Activated CD4-positive, alpha-beta T cell treated with anti-CD3 and anti-CD28 coated beads, Interleukin-2, amount 50 U/mL, for 16 hours (primary cell): Measurements from ENCODE around the gene ITGB2.
"Not testable (repeated sequence)": the region's sequence is repeated elsewhere in the genome, so short reads cannot be mapped to it uniquely, and the experiment has no call there.

Experiments
- DNase-seq: peaks from one replicate; pipeline ENCODE4 v3.0.0-alpha.2; 2020

Gene ITGB2

DNA sequence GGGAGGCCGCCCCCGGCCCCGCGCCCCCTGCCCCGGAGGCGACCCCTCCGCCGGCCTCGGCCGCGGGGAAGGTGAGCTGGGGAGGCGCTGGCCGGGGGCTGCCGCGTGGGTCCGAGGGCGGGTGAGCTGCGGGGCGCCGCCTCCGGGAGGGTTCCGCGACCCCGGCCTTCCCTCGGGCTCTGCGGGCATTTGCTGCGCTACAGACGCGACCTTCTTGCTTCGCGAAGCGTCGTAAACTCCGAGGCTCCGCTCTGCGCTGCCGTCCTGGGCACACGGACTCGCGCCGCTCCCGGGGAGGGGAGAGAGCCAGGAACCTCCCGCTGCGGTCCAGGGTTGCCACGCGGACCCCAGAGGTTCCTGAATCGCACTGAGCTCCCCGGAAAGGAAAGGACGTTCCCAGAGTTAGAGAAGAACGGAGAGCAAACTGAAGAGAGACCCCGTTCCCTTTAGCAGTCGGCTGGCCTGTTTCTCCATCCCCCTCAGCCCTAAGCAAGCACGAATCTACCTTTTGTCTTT, 19.5 kb upstream of the ITGB2 start:
- DNase-seq: no peak

DNA sequence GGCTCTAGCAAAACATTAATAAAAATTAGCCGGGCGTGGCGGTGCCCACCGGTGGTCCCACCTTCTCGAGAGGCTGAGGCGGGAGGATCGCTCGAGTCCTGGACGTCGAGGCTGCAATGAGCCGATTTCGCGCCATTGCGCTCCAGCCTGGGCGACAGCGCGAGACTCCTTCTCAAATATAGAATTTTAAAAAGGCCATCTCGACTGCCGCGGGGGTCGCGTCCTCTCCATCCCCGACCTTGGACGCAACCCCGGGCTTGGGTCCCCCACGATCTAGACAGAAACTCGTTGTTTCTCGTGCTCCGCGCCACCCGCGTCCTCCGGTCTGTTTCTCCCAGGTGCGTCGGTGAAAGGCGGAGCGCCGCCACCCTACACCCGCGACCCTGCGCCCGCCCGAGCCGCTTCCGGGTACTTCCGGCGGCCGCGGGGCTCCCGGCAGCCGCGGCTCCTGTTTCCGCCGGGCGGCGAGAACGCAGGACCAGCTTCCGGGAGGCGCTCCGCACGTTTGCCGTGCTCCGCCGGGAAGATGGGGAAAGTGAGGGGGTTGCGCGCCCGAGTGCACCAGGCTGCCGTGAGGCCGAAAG, 18.9 kb upstream of the ITGB2 start, which contains the start of gene SLX9:
Gene SLX9, plus strand, starts transcription at position 498 of the 584 bp plus-strand sequence. Its CDS starts 29 bp downstream, at position 527.
- DNase-seq: peak; percentile 87

DNA sequence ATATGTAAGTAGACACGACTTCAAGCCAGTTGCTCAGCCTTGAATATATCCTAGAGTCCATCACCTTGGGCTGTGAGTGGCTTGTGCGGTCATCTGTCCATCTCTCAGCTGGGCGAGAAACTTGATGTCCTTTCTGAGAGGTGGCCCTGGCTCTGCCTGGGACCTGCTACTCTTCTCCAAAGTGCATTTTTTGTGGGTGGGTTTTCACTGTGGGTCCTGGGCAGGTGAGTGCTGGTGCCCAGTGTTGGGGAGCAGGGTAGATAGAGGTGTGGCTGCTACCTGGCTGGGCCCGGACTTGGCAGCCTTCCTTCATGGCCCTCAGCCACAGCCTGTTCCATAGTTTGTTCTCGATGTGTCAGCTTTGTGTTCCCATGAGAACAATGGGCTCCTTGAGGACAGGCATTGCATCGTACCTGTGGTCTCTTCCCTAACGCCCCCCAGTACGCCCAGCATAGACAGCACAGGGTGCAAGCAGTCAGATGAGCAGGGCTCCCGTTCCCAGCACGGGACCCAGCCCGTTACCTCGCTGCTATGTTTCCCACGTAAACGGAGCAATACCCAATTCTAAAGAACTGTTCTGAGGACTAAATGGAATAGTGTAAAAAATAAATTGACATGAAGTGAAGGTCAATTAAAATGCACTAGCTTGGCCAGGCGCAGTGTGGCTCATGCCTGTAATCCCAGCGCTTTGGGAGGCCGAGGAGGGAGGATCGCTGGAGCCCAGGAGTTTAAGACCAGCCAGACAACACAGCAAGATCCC, 18.3 kb upstream of the ITGB2 start:
- no peak for DNase-seq

DNA sequence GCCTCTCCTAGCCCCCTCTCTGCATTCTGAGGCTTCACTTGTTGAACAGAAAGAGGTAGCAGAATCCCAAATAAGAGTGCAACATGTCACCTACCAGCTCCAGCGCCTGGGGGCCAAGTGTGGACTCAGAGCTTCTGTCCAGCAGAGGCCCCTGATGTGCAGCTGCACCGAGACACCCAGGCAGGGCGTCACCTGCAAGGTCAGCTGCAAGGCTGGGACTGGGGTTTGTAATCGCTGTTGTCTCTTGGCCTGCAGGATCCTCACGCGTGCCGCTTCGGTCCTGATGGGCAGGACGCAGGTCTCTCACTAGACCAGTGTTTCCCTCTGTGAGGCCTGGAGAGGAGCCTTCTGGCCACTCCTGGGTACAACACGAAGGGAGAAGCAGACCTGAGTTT, 14.8 kb upstream of the ITGB2 start:
- no peak for DNase-seq

DNA sequence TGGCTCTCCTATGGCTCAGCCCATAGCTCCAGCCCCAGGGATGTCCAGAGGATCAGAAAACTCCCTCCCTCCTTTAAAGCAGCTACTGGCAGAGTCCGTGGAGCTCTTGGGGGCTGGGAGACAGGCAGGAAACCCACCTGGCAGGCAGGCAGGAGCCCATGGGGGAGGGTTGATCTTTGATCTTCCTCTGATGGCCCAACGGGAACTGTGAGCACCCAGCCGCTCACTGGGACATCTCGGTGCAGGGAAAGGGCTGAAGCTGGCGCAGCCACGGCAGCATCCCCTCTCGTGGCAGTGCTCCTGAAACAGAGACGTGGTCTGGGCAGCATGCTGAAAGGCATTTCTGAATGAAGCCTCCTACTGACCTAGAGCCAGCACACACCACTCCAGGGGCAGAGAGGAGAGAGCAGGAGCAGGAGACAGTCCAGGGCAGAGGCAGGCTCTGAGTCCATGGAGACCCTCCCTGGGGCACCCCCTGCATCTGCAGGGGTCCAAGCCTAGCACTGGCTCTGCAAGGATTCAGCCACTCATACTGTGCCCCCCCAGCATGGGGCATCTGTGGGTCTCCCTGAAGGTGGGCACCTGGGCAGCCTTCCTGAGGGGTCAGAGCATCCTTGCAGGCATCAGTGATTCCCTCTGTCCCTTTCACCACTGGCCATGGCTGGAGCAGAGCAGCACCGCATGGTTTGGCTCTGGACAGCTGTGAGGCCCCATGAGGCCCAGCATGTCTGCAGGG, 14.3 kb upstream of the ITGB2 start:
- DNase-seq: no peak

DNA sequence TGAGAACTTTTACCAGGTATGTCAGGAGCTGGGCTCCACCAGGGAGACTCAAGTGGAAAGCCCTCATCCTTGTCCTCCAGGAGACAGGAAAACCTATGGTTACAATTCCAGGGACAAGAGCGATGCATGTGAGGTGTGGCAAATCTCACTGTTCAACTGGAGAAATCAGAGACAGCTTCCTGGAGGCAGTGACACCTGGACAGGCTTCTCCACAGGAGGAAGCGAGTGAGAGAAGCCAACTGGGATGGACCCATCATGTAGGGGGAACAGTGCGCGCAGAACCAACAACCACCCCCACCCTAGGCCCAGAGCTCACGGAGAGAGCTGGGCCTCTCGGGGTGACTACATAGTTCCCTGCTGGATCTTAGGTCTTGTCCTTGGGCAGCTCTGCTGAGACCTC, 13.6 kb upstream of the ITGB2 start:
- no peak for DNase-seq

DNA sequence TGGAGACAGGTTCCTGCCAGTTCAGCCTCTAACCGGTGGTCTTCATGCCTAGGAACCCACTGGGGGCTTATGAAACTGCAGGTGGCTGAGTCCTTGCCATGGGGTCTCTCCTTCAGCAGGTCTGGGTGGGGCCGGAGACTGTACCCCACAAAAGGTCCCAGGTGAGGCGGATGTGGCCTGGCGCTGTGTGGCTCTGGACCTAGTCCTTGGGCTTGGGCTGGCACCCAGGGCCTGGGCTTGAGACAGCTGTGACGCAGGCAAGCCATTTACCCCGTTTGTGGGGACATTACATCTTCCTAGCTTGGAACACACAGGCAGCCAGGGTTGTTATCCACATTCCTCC, 13.2 kb upstream of the ITGB2 start:
- no peak for DNase-seq

DNA sequence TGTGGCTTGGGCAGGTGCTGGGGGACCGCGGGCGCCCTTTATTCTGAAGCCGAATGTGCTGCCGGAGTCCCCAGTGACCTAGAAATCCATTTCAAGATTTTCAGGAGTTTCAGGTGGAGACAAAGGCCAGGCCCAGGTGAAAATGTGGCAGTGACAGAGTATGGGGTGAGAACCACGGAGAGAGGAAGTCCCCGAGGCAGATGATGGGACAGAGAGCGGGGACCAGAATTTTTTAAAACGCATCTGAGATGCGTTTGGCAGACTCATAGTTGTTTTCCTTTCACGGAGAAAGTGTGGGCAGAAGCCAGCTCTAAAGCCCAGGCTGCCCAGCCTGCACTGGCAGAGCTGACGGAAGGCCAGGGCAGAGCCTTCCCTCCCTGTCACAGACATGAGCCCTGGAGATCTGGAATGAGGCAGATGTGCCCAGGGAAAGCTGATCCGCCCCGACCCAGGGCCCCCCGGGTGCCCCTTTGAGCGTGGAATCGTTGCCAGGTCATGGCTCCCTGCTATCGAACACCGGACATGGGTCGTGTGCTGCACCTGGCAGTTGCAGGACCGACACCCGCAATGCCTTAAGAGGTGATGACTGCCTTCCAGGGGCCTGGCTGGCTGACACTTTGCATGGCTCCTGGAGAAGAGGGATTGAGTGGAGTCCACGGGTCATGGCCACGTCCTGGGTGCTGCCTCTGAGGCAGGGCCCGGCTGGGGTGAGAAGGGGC, 12.7 kb upstream of the ITGB2 start:
- no peak for DNase-seq

DNA sequence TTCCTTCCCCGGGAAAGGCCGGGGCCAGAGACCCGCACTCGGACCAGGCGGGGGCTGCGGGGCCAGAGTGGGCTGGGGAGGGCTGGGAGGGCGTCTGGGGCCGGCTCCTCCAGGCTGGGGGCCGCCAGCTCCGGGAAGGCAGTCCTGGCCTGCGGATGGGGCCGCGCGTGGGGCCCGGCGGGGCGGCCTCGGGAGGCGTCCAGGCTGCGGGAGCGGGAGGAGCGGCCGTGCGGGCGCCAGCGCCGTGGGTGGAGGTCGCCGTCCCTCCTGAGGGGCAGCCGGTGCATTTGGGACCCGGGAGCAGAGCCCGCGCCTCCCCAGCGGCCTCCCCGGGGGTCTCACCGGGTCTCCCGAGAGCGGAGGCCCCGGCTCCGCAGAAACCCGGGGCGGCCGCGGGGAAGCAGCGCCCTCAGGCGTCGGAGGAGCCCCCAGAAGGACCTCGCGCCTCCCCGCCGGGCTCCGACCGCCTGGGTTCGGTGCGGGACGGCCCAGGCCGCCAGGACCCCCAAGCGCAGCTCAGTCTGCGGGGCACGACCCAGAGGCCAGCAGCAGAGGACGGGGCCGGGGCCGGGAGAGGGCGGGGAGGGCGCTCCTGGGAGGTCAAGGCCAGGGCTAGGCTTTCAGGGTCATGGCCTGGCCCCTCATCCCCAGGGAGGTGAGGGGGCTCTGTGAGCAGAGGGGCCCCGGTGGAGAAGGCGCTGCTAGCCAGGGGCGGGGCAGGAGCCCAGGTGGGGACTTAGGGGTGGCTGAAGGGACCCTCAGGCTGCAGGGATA, 11.9 kb upstream of the ITGB2 start:
- DNase-seq: peak; percentile 62

DNA sequence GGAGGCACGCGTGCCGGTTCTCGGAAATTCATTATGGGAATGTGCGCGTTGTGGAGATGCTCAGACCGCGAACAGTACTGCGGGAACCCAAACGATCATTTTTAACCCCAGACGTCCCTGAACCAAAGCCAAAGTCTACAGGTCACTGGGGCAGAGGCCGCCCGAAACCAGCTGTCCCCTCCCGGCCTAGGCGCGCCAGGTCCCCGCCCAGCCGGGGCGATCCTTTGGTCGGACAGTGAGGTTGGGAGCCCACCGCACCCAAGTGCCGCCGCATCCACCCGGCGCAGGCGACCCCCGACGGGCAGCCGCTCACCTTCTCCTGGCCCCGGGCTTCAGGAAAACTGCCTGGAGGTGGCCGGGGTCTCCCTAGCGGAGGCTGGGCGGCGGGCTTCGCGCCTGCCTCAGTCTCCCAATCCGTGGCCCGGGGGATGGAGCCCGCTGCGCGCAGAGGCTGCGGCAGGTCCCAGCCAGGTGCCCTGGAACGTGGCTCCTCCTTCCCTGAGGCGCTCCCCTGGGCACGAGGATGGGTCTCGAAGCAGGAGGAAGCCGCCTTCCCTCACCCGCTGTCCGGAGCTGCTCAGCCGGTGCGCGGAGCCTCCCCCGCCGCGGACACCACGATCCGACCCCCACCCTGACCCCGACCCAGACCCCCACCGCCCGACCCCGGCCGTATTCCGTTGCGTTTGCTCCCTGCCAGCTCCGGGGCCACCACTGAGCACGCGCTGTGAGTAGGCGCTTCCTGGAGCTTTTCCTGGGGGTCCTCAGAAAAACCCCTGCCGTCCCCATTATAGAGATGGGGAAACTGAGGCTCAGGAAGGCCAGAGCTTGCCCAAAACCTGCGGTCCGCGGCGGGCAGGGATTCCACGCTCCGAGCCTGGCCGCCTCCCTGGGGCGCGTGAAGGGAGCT, 11.1 kb upstream of the ITGB2 start:
- DNase-seq: no peak

DNA sequence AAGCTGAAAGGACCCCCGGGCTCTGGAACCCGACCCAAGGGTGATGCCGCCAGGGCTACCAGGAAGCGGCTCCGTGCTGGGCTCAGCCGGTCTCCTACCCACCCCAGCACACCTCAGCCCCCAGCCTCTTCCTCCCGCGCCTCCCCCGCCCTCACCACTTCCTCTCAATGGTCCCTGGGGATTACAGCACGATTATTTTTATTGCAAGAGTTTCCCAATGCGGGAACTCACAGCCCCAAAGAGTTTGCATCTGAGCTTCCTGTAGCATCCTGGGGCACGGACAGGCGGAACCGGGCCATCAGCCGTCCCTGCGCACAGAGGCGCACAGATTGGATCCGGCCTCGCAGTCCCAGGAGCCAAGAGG, 10.4 kb upstream of the ITGB2 start:
- DNase-seq: peak; percentile 42

DNA sequence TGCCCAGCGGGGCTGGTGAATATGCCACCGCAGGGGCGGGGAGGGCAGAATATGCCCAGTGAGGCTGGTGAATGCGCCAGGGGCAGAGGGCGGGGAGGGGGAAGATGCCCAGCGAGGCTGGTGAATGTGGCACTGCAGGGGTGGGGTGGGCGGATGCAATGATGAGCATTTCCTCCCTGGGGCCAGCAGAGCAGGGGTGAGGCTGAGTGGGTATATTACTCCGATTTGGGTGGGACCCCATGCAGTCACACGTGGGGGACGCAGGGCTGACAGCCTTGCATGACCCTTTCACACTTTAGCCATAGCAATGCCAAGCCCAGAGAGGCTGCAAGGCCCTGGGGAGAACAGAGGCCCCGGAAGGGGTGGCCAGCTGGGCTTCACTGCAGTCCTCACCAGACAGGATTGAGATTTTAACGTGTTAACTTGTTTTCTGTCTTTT, 9.9 kb upstream of the ITGB2 start:
- DNase-seq: peak; percentile 53

DNA sequence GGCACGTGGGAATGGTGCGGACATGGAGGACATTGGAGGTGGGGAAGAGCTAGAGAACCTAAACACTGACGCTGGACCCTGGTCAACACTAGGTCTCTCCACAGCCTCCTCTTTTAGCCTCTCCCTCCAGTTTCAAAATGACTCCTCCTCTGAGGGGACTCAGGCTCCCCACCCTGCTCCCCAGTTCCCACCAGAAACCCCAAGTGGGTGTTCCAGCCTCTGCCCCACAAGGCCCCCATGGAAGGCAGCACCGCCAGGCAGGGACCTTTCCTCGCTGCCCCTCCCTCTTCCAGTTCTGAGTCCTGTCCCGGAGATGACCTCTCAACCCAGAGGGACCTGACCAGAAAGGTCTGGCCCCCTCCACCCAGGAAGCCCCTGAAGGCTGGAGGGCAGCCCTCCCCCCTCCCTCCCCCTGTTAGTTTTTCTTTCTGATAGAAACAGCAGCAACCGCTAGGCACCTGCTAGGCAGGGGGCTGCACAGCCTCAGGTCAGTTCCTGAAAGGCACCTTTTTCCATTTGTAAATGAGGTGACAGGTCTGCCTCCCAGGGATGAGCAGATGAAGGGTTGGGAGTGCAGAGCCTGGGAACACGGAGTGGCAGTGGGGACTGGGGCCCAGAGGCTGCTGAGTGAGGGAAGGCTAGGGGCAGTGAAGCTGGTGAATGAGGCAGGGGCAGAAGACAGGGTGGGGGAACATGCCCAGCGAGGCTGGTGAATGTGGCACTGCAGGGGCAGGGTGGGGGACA, 9.3 kb upstream of the ITGB2 start:
- DNase-seq: no peak

DNA sequence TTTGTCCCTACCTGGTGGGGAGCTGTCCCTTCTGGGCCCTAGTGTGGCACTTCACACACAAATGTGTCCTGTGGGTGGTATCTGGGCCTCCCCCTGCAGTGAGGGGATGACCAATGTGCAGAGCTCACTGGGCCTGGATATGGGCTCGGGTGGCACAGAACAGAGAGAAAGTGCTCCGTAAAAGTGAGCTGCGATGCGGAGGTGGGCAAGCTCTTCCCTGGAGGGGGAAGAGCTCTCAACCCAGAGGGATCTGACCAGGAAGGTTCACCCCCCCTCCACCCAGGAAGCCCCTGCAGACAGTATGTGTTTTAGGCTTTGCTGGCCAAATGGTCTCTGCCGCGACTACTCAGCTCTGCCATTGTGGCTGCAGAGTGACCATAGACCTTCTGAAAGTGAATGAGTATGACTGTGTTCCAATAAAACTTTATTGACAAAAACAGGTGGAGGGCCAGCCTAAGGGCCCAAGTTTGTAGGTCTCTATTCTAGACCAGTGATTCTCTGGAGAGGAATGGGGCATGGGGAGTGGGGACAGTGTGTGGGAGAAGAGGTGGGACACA, 8.6 kb upstream of the ITGB2 start:
- DNase-seq: no peak

DNA sequence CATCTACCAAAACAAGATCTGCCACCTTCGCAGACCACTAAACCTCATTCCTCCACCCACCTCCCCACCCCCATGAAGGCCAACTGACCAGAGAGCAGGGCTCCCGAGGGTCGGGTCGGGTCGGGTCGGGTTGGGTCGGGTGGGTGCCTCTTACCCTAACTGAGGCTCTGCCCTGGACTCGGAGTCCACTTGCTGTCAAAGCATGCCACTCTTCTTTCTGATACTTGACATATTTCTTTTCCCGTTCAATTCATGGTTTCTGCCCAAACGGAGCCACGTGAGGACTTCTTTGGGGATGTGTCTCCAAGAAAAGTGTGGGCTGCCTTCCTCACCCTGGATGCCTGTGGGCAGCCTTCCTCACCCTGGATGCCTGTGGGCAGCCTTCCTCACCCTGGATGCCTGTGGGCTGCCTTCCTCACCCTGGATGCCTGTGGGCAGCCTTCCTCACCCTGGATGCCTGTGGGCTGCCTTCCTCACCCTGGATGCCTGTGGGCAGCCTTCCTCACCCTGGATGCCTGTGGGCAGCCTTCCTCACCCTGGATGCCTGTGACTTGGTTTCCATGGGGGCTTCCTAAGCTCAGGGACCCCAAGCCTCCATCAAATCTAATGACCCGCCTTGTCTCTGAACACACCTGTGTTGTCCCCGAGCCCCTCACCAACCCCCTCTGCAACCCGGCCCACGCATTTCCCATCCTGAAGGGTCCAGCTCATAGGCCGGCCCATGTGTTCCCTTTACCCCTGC, 8.0 kb upstream of the ITGB2 start:
- DNase-seq: not testable (repeated sequence)

DNA sequence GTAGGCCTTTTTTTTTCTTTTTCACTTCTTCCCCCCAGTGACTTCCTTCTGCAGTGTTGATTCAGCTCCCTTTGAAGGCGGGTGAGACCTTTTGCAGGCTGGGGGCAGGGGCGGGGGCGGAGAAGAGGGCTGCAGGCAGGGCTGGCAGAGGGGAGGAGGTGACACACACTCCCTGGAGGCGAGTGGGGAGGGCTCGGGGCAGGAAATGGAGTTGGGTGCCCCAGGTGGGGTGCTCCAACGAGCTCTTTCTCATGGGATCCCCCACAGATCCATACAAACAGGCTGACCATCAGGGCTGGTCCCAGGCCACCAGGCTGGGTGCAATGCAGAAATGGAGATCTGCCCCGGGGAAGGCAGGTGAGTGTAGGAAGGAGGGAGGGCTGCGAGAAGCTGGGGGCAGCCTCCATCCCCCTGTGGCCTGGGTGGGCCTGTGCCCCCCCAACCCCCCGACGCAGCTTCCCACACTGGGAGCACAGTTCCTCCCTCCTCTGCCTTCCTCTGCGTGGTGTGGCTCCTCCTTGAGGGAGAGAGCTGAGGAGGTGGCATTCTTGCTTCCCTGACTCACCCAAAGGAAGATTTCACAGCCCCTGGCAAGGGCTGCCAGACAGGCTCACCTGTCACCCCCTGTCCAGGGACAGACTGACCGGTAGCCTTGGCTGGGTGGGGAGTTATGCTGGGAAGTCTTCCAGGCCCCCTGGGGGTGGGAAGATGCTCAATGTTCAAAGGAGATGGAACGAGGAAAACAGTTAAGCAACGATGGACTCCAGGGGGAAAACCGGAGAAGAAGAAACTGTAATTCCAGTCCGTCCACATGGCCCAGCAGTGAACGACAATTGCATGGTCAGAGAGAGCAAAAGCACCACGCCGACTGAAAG, 7.1 kb upstream of the ITGB2 start:
- peak; percentile 91 for DNase-seq

DNA sequence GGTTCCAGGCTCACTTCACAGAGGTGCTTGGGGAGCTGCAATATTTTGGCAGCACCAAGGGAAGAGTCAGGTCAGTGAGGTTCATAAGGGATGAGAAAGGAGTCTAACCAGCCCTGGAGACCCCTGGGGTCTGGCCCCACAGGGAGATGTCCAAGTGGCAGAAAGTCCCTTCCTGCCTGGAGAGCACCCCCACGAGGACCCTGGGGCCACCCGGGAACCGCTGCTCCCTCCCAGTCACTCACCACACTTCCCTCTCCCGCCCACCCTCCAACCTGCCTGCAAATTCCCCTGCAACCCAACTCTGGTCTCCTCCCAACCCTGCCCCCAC, 6.5 kb upstream of the ITGB2 start:
- DNase-seq: no peak

DNA sequence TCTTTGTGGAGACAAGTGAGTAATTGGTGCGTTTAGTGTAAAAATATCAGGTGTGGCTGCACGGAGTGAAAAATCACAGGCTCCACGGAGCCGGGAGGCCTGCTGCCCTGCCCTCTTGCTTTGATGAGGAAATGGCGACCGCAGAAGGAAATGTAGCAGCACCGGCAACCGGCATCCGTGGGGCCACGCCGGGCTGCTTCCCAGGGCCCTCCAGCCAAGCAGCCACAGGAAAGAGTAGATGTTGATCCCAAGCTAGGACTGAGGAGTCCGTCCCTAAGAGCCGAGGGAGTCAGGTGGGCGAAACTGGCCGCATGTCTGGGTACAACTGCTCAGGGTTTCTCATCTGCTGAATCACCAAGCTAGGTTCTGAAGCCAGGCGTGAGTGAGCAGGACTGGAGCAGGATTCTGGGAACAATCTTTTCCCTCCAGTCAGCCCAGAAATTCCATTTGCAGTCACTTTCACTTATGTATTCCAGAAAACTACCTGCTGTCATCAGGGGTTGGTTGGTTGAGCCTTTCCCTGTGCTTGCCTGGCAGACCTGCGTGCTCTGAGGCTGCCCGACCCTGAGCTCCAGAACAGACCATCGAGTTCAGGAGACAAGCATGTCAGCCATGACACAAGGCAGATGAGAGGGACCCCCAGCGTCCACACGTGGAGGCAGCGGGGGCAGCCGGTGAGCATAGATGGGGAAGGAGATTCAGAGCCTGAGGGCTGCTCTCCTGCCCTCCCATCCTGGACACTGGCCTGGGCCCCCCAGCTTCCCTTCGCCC, 5.8 kb upstream of the ITGB2 start:
- peak; percentile 59 for DNase-seq
